SH-SY5Y (cell line): Measurements from ENCODE around the gene PRDM15.

Source experiments
- GATA2 ChIP-seq: IDR thresholded peaks from 2 replicates; pipeline ENCODE4 v1.6.1; 2011; ENCODE audit warnings: mild to moderate bottlenecking, low read depth, low read length
- GATA3 ChIP-seq: IDR thresholded peaks from 2 replicates; pipeline ENCODE4 v1.6.1; 2011; ENCODE audit warnings: low read depth, mild to moderate bottlenecking, low read length, moderate library complexity

GRCh38 chr21:41755934-41756773, 123.0 kb downstream of the PRDM15 start:
- TF ChIP-seq GATA2, result no peak
- no peak for TF ChIP-seq GATA3
